ENCODE measurements around the gene SLC9A7.

The SLC9A7 gene

DNA sequence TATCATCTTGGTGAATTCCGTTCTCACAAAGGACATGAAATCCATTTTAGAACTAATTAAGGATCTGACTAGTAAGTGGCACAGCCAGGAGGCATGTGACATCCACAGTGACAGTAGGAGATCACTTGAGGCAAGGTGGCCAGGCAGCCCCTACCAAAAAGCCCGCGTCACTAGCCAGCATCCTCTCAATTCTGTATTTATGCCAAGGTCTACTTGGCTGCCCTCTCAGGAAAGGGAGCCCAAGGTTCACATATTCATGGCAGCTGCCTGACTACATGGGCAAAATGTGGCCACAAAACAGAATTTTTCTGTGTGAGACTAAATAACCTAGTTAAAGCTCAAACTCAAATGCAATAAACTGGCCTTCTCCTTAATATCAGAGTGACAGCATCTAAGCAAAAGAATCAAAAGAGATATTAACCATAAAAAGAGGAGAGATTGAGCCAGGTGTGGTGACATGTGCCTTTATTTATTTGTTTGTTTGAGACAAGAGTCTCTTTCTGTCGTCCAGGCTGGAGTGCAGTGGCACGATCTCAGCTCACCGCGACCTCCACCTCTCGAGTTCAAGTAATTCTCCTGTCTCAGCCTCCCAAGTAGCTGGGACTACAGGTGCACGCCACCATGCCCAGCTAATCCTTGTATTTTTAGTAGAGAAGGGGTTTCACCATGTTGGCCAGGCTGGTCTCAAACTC, 51.5 kb downstream of the SLC9A7 start:
- DNase-seq (ENCODE audit: low spot score) = no peak
- TF ChIP-seq, protein P1, sequence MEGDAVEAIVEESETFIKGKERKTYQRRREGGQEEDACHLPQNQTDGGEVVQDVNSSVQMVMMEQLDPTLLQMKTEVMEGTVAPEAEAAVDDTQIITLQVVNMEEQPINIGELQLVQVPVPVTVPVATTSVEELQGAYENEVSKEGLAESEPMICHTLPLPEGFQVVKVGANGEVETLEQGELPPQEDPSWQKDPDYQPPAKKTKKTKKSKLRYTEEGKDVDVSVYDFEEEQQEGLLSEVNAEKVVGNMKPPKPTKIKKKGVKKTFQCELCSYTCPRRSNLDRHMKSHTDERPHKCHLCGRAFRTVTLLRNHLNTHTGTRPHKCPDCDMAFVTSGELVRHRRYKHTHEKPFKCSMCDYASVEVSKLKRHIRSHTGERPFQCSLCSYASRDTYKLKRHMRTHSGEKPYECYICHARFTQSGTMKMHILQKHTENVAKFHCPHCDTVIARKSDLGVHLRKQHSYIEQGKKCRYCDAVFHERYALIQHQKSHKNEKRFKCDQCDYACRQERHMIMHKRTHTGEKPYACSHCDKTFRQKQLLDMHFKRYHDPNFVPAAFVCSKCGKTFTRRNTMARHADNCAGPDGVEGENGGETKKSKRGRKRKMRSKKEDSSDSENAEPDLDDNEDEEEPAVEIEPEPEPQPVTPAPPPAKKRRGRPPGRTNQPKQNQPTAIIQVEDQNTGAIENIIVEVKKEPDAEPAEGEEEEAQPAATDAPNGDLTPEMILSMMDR (IDR thresholded peaks at IDR 0.05) = no peak
- Histone ChIP-seq H3K4me3 (no peak overlapping the region), H3K27ac (no peak overlapping the region)

DNA sequence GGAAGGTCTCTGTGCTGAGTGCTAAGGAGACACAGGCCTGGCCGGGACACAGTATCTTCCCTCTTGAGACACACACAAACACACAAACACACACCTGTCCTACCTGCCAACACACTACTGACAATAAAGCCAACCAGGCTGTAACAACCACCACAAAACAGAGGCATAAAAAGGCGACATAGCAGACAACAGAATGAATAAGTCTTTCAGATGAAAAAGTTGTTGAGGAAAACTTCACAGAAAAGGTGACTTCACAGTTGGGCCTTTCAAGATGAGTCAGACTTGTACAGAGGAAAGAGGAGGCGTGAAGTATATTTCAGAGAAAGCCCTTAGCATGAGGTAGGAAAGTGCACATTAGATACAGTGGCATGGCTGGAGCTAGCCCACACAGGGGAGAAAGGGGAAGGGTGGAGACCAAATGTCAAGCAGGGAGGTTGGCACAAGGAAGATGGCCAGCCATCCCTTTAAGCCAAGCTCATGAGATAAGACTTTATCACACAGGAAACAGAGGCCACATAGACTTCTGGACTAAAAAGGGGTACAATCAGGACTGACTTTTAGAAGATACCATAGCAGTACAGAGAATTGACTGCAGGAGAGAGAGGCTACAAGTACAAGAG, 54.0 kb downstream of the SLC9A7 start:
- H3K4me3 ChIP-seq = no peak overlapping the region
- DNase-seq (ENCODE audit: low spot score) = no peak
- no peak overlapping the region for H3K27ac ChIP-seq
- TF ChIP-seq, protein P1 (IDR thresholded peaks at IDR 0.05) = no peak

DNA sequence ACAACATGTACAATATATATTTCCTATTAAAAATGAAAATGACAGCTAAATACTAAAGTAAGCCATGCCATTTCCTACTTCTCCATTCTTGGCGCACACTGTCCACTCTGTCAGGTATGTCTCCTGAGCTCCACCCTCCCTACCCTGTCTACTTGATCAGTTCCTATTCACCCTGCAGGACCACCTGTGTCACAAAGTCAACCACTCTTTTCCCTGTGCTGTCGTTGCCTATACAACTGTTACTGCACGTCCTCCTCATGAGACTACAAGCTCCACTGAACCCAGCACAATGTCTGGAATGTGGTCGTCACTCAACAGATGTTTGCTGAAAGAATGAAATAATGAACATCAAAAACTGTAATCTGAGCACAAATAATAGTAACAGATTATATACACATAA, 54.9 kb downstream of the SLC9A7 start:
- no peak overlapping the region for H3K4me3 ChIP-seq
- no peak overlapping the region for H3K27ac ChIP-seq
- no peak for DNase-seq (ENCODE audit: low spot score)
- TF ChIP-seq, protein P1 (IDR thresholded peaks at IDR 0.05) = no peak

DNA sequence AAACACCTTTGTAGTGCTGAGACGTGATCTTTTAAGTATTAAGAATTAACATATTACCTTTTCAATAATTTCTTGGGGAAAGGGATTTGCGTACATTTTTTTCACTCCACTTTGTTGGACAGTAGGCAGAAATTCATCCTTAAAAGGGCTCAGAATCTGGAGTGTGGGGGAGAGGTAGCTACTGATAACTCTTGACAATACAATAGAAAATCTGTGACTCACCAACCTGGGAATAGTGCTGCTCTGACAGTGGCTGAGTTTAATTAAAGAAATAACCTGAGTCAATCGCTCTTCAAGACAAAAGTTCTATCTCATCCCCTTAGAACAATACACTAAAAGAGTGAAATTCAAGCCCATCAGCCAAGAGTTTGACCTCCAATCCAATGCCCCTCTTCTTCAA, 60.2 kb downstream of the SLC9A7 start:
- H3K4me3 ChIP-seq = no peak overlapping the region
- H3K27ac ChIP-seq = no peak overlapping the region
- TF ChIP-seq, protein P1 (IDR thresholded peaks at IDR 0.05) = no peak
- DNase-seq (ENCODE audit: low spot score) = no peak

DNA sequence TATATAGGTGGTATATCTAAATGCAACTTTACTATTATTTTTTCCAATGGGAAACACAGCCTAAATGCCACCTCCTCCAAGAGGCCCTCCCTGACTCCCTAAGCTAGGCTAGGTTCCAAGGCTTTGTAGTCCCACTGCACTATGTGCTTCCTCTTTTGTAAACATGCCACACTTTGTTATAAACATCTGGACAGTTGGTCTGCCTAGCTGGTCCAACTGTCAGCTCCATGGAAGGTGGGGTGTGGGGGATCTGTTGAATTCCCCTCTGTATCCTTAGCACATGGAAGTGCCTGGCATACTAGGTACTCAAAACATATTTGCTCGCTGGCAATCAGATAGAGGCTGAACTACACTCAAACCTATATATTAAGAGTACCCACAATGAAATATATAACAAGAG, 63.4 kb downstream of the SLC9A7 start:
- Histone ChIP-seq H3K27ac (no peak overlapping the region), H3K4me3 (no peak overlapping the region)
- no peak for DNase-seq (ENCODE audit: low spot score)
- TF ChIP-seq, protein P1 (IDR thresholded peaks at IDR 0.05) = no peak

DNA sequence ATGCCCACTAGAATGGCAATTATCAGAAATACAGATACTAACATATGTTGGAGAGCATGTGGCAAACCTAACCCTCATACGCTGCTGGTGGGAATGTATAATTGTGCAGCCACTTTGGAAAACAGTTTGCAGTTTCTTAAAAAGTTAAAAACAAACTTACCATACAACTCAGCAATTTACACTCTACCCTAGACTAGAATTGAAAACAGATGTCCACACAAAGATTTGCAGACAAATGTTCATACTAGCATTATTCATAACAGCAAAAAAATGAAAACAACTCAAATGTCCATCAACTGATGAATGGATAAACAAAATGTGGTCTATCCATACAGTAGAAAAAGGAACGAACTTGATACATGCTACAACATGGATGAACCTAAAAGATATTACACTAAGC, 64.4 kb downstream of the SLC9A7 start:
- no peak for DNase-seq (ENCODE audit: low spot score)
- Histone ChIP-seq H3K4me3 (no peak overlapping the region), H3K27ac (no peak overlapping the region)
- TF ChIP-seq, protein P1 (IDR thresholded peaks at IDR 0.05) = no peak

DNA sequence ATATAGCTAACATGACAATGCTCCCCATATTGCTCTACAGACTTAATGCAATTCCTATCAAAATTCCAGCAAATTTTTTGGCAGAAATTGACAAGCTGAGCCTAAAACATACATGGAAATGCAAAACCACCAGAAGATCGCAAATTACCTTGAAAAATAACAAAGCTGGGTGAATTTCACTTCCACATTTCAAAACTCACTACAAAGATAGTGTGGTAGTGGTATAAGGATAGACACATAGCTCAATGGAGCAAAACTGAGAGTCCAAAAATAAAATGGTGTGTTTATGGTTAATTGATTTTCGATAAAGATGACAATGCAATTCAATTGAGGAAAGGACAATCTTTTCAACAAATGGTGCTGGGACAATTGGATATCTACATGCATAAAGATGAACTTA, 65.8 kb downstream of the SLC9A7 start:
- no peak for DNase-seq (ENCODE audit: low spot score)
- TF ChIP-seq, protein P1 (IDR thresholded peaks at IDR 0.05) = no peak
- Histone ChIP-seq H3K27ac (no peak overlapping the region), H3K4me3 (no peak overlapping the region)

All from coronary artery (tissue), 2 donors.